Anterior cingulate cortex (tissue), 58 donors: Measurements from ENCODE around the gene ZNF814.
"Not testable (repeated sequence)": the region's sequence is repeated elsewhere in the genome, so short reads cannot be mapped to it uniquely, and the experiment has no call there.

ENCODE experiments used
- DNase-seq, 58 donors: peaks; one replicate each; lab custom pipeline; 2025; lab: John Stamatoyannopoulos, UW

Gene ZNF814

GRCh38 chr19:57819475-57820148, 69.2 kb downstream of the ZNF814 start:
- peak in 57 of 58 donors; percentile 23 to 91 (median 75) for DNase-seq

GRCh38 chr19:57818378-57818777, 70.5 kb downstream of the ZNF814 start:
- DNase-seq: no peak

- no peak for DNase-seq
Measured at GRCh38 chr19:57817976-57818375, 70.9 kb downstream of the ZNF814 start.

GRCh38 chr19:57816652-57817051, 72.2 kb downstream of the ZNF814 start:
- DNase-seq: no peak

GRCh38 chr19:57815247-57816075, 73.4 kb downstream of the ZNF814 start:
- DNase-seq: peak in 1 of 58 donors; percentile 1

- peak; percentile 23 to 92 (median 78) for DNase-seq
Measured at GRCh38 chr19:57814505-57815246, 74.2 kb downstream of the ZNF814 start, which contains the start of gene ZNF552. Gene ZNF552, minus strand, starts transcription at chr19:57814913. Its CDS starts 170 bp downstream, at chr19:57814743.

GRCh38 chr19:57813919-57814504, 74.8 kb downstream of the ZNF814 start:
- DNase-seq: no peak

GRCh38 chr19:57812975-57813820, 75.6 kb downstream of the ZNF814 start:
- DNase-seq: not testable (repeated sequence)

- no peak for DNase-seq
Measured at GRCh38 chr19:57812226-57812625, 76.6 kb downstream of the ZNF814 start.

- not testable (repeated sequence) for DNase-seq
Measured at GRCh38 chr19:57810410-57811295, 78.2 kb downstream of the ZNF814 start.

GRCh38 chr19:57807541-57807940, 81.3 kb downstream of the ZNF814 start:
- DNase-seq: no peak

- DNase-seq: peak in 12 of 58 donors; percentile 2 to 18 (median 4)
Measured at GRCh38 chr19:57803594-57804325, 85.1 kb downstream of the ZNF814 start.

- no peak for DNase-seq
Measured at GRCh38 chr19:57803265-57803593, 85.6 kb downstream of the ZNF814 start.

GRCh38 chr19:57802269-57802668, 86.6 kb downstream of the ZNF814 start:
- no peak for DNase-seq

GRCh38 chr19:57800696-57801095, 88.1 kb downstream of the ZNF814 start:
- DNase-seq: no peak
